HCT116 (cell line): Measurements from ENCODE around the gene EGLN3. TPM values are rescaled to one million over a fixed set of nuclear protein-coding genes. Genes with fewer than 3 reads are reported as not detected.

Source experiments
- ATAC-seq: fragments of 200-7000 bp; cut with Tn5 transposase; 2 replicates; pipeline ENCODE4 v1.9.1; 2020; ENCODE audit warnings: mild to moderate bottlenecking, moderate library complexity
- BruUV-seq: library from RNA; stranded (reverse); fragments of 400-500 nt; replicated peaks from 2 replicates; lab custom pipeline; 2021; lab: Mats Ljungman, UMichigan
- CTCF ChIA-PET: fragments of 300-600 bp; sonication (Branson Sonifier 250); formaldehyde crosslinking; loops from one replicate; lab custom pipeline; 2021; ENCODE audit warnings: antibody characterized with exemption; lab: Charles Lee
- POLR2A ChIA-PET: fragments of 300-600, 350-600 bp; sonication (Branson Sonifier 250); formaldehyde crosslinking; loops from one replicate; lab custom pipeline; 2021; ENCODE audit warnings: antibody characterized with exemption; lab: Charles Lee
- RAD21 ChIA-PET, 2 experiments: fragments of 300-600 bp; sonication (Branson Sonifier 250); formaldehyde crosslinking; loops; one replicate each; lab custom pipeline; 2023; ENCODE audit warnings: low total read pairs in 2 of 2; ENCODE audit not compliant: uncharacterized antibody in 2 of 2, unreplicated experiment in 2 of 2, low non-redundant PET in 1 of 2; lab: Charles Lee
- DNase-seq: peaks from one replicate; pipeline ENCODE4 v3.0.0-alpha.2; 2010; ENCODE audit warnings: low read depth, low spot score
- H2AFZ ChIP-seq: fragments of 200-600 bp; shearing (Covaris generic), sonication (generic); 2 replicates; pipeline ENCODE4 v1.6.1; 2017; ENCODE audit warnings: low read depth, mixed run types, mixed read lengths, antibody characterized with exemption, low read length; ENCODE audit not compliant: poor library complexity, severe bottlenecking
- H3K27ac ChIP-seq: 2 replicates; pipeline ENCODE4 v1.5.1; 2012; ENCODE audit warnings: low read depth, low read length
- H3K27me3 ChIP-seq: fragments of 200-600 bp; sonication (generic); 2 replicates; pipeline ENCODE4 v1.6.1; 2016; ENCODE audit warnings: mixed run types, low read length, mixed read lengths; ENCODE audit not compliant: insufficient read depth
- H3K36me3 ChIP-seq, 2 experiments: fragments of 200-500 bp in 1 of 2; fragments of 200-600 bp in 1 of 2; sonication (Bioruptor generic) in 1 of 2; sonication (generic) in 1 of 2; 2 replicates each; pipeline versions ENCODE4 v1.5.1 to v1.6.1; 2014 to 2016; ENCODE audit warnings: low read length in 2 of 2, inconsistent platforms in 1 of 2, mixed read lengths in 1 of 2, mixed run types in 1 of 2; ENCODE audit not compliant: insufficient read depth in 2 of 2, control insufficient read depth in 1 of 2
- H3K4me1 ChIP-seq, 2 experiments: fragments of 200-600 bp in 1 of 2; sonication (generic) in 1 of 2; 2 replicates each; pipeline versions ENCODE4 v1.5.1 to v1.6.1; 2012 to 2017; ENCODE audit warnings: low read length in 2 of 2, inconsistent platforms in 1 of 2, mild to moderate bottlenecking in 1 of 2, mixed read lengths in 1 of 2, mixed run types in 1 of 2, moderate library complexity in 1 of 2; ENCODE audit not compliant: insufficient read depth in 2 of 2, control insufficient read depth in 1 of 2
- H3K4me2 ChIP-seq: fragments of 200-600 bp; sonication (generic); 2 replicates; pipeline ENCODE4 v1.6.1; 2017; ENCODE audit warnings: mixed run types, low read length, mixed read lengths
- H3K4me3 ChIP-seq, 2 experiments: fragments of 200-600 bp in 1 of 2; sonication (generic) in 1 of 2; replicated peaks in 1 of 2; 2 replicates each; pipeline ENCODE4 v1.5.1; 2011 to 2016; ENCODE audit warnings: low read length in 2 of 2, control low read depth in 1 of 2, low read depth in 1 of 2, mild to moderate bottlenecking in 1 of 2, mixed read lengths in 1 of 2, mixed run types in 1 of 2
- H3K79me2 ChIP-seq: fragments of 200-600 bp; sonication (generic); 2 replicates; pipeline ENCODE4 v1.6.1; 2017; ENCODE audit warnings: mild to moderate bottlenecking, mixed run types, low read length, moderate library complexity, mixed read lengths; ENCODE audit not compliant: insufficient read depth
- H3K9ac ChIP-seq: fragments of 200-600 bp; sonication (generic); 2 replicates; pipeline ENCODE4 v1.6.1; 2016; ENCODE audit warnings: low read length, mixed read lengths
- H3K9me2 ChIP-seq: fragments of 200-600 bp; sonication (generic), shearing (Covaris generic); 2 replicates; pipeline ENCODE4 v1.6.1; 2017; ENCODE audit warnings: mixed run types, mild to moderate bottlenecking, moderate library complexity; ENCODE audit not compliant: insufficient read depth
- H3K9me3 ChIP-seq, 2 experiments: fragments of 200-500 bp in 1 of 2; fragments of 200-600 bp in 1 of 2; sonication (Bioruptor generic) in 1 of 2; sonication (generic) in 1 of 2; 2 replicates each; pipeline ENCODE4 v1.6.1; 2014 to 2017; ENCODE audit warnings: low read length in 2 of 2, mixed read lengths in 2 of 2, inconsistent platforms in 1 of 2, low read depth in 1 of 2, mild to moderate bottlenecking in 1 of 2, mixed run types in 1 of 2, moderate library complexity in 1 of 2; ENCODE audit not compliant: control insufficient read depth in 1 of 2, insufficient read depth in 1 of 2
- H4K20me1 ChIP-seq: fragments of 200-600 bp; sonication (generic), shearing (Covaris generic); 2 replicates; pipeline ENCODE4 v1.6.1; 2017; ENCODE audit warnings: mixed run types, mild to moderate bottlenecking, moderate library complexity; ENCODE audit not compliant: insufficient read depth
- EGR1 ChIP-seq: IDR thresholded peaks from 2 replicates; pipeline ENCODE4 v1.6.1; 2012; ENCODE audit warnings: low read depth
- EZH2 ChIP-seq: fragments of 200-600 bp; sonication (generic); IDR thresholded peaks from 2 replicates; pipeline ENCODE4 v1.6.1; 2017; ENCODE audit warnings: antibody characterized with exemption, mixed run types
- EZH2phosphoT487 ChIP-seq: fragments of 200-600 bp; IDR thresholded peaks from 2 replicates; pipeline ENCODE4 v1.6.1; 2018; ENCODE audit warnings: antibody characterized with exemption, borderline replicate concordance
- FOSL1 ChIP-seq: IDR thresholded peaks from 2 replicates; pipeline ENCODE4 v1.6.1; 2012; ENCODE audit warnings: low read depth
- JUND ChIP-seq: IDR thresholded peaks from 2 replicates; pipeline ENCODE4 v1.6.1; 2012
- POLR2AphosphoS5 ChIP-seq: IDR thresholded peaks from 2 replicates; pipeline ENCODE4 v1.6.1; 2011; ENCODE audit warnings: mild to moderate bottlenecking, low read depth, low read length, moderate library complexity
- RAD21 ChIP-seq: IDR thresholded peaks from 2 replicates; pipeline ENCODE4 v1.6.1; 2012; ENCODE audit warnings: low read depth, mild to moderate bottlenecking
- TCF7L2 ChIP-seq: IDR thresholded peaks from 2 replicates; pipeline ENCODE4 v1.7.0; 2011; ENCODE audit warnings: borderline replicate concordance, inconsistent platforms; ENCODE audit not compliant: insufficient read depth, insufficient read length; ENCODE audit errors: extremely low read depth
- YY1 ChIP-seq: IDR thresholded peaks from 2 replicates; pipeline ENCODE4 v1.6.1; 2011; ENCODE audit warnings: low read length, low read depth, moderate library complexity, mild to moderate bottlenecking; ENCODE audit not compliant: insufficient replicate concordance; ENCODE audit errors: extremely low read depth
- ZFX ChIP-seq: fragments of 450-650 bp; IDR thresholded peaks from 2 replicates; pipeline ENCODE4 v1.6.1; 2017
- ZNF274 ChIP-seq: fragments of 200-500 bp; sonication (Bioruptor generic); IDR thresholded peaks from 2 replicates; pipeline ENCODE4 v1.6.1; 2014; ENCODE audit warnings: mild to moderate bottlenecking, low read depth, low read length, inconsistent platforms
- intact Hi-C: fragments of 100-400 bp; cut with micrococcal nuclease; formaldehyde crosslinking; loops from 2 replicates; pipeline ENCODE4 v1.10.0; 2022
- total RNA-seq: library from RNA; stranded (reverse); gene quantifications from one replicate; pipeline ENCODE4 v1.2.1, GENCODE V29; 2021; ENCODE audit not compliant: unreplicated experiment
- TF ChIP-seq, protein P1 (sequence below): IDR thresholded peaks from 2 replicates; pipeline ENCODE4 v1.6.1; 2012
- TF ChIP-seq, protein P2 (sequence below): IDR thresholded peaks from 2 replicates; pipeline ENCODE4 v1.6.1; 2011; ENCODE audit warnings: mild to moderate bottlenecking, low read length, moderate library complexity; ENCODE audit not compliant: insufficient replicate concordance; ENCODE audit errors: extremely low read depth
- TF ChIP-seq, protein P3 (sequence below): IDR thresholded peaks from 2 replicates; pipeline ENCODE4 v1.6.1; 2012; ENCODE audit warnings: low read depth
- TF ChIP-seq, protein P4 (sequence below): IDR thresholded peaks from 2 replicates; pipeline ENCODE4 v1.6.1; 2012
- TF ChIP-seq, protein P5 (sequence below), 3 experiments: fragments of 200-600 bp in 1 of 3; sonication (generic) in 1 of 3; IDR thresholded peaks in 2 of 3; conservative IDR thresholded peaks in 1 of 3; 2 replicates each; pipeline ENCODE4 v1.5.1; 2012 to 2017; ENCODE audit warnings: low read depth in 2 of 3, low read length in 2 of 3, antibody characterized with exemption in 1 of 3, borderline replicate concordance in 1 of 3, control low read depth in 1 of 3, mild to moderate bottlenecking in 1 of 3, mixed read lengths in 1 of 3, mixed run types in 1 of 3, moderate library complexity in 1 of 3; ENCODE audit not compliant: insufficient read depth in 1 of 3

EGLN3 gene
- total RNA-seq, 1 experiment from 2014 or later = 13.6 TPM

DNA sequence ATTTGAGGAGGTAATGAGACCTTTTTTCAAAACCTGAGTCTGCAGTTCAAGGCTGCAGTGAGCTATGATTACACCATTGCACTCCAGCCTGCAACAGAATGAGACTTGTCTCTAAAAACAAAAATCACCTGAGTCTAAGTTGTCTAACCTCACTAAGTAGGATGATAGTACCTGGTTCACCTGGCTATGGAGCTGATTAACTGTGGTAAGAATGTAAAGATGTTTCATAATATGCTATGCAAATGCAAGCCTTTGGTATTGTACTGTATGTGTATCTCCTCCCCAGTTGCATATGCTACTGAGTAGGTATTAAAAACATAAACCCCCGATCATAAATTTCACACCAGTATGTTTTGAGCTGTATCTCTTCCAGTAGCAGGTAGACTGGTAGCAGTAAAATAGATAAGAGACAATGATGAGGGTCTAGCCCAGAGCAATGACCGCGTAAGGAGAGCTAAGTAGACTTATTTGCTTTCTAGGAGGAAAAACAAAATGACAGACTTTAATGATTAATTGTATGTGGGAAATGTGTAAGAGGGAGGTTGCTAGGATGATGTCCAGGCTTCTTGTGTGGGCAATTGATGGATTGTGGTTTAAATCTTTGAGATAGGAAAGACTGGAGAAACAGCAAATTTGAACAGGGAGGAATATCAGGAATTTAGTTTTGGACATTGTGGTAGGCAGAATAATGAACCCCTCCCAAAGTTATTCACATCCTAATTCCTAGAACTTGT is 41.6 kb upstream of the EGLN3 start:
- Histone ChIP-seq H3K36me3 (no peaks in the 10 kb centered on the region), H3K79me2 (no peaks in the 10 kb centered on the region), H4K20me1 (no peaks in the 10 kb centered on the region), H3K4me2 (no peak overlapping the region), H3K4me1 (peaks cover 0 to 7% of the 10 kb centered on the region in 2 experiments; a peak in 1 of 4 replicates), H3K9me2 (no peaks in the 10 kb centered on the region), H2AFZ (no peak overlapping the region), H3K27me3 (no peaks in the 10 kb centered on the region), H3K9ac (no peak overlapping the region), H3K27ac (no peak overlapping the region), H3K9me3 (no peaks in the 10 kb centered on the region), H3K4me3 (no peak overlapping the region)
- POLR2A ChIA-PET = no interaction called here
- TF ChIP-seq EZH2phosphoT487 (no peak), YY1 (no peak), EGR1 (no peak), EZH2 (no peak), JUND (no peak), POLR2AphosphoS5 (no peak), FOSL1 (no peak), TCF7L2 (no peak), RAD21 (no peak), ZFX (no peak), ZNF274 (no peak)
- TF ChIP-seq, protein P1, sequence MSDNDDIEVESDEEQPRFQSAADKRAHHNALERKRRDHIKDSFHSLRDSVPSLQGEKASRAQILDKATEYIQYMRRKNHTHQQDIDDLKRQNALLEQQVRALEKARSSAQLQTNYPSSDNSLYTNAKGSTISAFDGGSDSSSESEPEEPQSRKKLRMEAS = no peak
- TF ChIP-seq, protein P2, sequence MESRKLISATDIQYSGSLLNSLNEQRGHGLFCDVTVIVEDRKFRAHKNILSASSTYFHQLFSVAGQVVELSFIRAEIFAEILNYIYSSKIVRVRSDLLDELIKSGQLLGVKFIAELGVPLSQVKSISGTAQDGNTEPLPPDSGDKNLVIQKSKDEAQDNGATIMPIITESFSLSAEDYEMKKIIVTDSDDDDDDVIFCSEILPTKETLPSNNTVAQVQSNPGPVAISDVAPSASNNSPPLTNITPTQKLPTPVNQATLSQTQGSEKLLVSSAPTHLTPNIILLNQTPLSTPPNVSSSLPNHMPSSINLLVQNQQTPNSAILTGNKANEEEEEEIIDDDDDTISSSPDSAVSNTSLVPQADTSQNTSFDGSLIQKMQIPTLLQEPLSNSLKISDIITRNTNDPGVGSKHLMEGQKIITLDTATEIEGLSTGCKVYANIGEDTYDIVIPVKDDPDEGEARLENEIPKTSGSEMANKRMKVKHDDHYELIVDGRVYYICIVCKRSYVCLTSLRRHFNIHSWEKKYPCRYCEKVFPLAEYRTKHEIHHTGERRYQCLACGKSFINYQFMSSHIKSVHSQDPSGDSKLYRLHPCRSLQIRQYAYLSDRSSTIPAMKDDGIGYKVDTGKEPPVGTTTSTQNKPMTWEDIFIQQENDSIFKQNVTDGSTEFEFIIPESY = no peak
- TF ChIP-seq, protein P3, sequence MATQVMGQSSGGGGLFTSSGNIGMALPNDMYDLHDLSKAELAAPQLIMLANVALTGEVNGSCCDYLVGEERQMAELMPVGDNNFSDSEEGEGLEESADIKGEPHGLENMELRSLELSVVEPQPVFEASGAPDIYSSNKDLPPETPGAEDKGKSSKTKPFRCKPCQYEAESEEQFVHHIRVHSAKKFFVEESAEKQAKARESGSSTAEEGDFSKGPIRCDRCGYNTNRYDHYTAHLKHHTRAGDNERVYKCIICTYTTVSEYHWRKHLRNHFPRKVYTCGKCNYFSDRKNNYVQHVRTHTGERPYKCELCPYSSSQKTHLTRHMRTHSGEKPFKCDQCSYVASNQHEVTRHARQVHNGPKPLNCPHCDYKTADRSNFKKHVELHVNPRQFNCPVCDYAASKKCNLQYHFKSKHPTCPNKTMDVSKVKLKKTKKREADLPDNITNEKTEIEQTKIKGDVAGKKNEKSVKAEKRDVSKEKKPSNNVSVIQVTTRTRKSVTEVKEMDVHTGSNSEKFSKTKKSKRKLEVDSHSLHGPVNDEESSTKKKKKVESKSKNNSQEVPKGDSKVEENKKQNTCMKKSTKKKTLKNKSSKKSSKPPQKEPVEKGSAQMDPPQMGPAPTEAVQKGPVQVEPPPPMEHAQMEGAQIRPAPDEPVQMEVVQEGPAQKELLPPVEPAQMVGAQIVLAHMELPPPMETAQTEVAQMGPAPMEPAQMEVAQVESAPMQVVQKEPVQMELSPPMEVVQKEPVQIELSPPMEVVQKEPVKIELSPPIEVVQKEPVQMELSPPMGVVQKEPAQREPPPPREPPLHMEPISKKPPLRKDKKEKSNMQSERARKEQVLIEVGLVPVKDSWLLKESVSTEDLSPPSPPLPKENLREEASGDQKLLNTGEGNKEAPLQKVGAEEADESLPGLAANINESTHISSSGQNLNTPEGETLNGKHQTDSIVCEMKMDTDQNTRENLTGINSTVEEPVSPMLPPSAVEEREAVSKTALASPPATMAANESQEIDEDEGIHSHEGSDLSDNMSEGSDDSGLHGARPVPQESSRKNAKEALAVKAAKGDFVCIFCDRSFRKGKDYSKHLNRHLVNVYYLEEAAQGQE = no peak
- TF ChIP-seq, protein P4, sequence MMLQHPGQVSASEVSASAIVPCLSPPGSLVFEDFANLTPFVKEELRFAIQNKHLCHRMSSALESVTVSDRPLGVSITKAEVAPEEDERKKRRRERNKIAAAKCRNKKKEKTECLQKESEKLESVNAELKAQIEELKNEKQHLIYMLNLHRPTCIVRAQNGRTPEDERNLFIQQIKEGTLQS = no peak
- TF ChIP-seq, protein P5, sequence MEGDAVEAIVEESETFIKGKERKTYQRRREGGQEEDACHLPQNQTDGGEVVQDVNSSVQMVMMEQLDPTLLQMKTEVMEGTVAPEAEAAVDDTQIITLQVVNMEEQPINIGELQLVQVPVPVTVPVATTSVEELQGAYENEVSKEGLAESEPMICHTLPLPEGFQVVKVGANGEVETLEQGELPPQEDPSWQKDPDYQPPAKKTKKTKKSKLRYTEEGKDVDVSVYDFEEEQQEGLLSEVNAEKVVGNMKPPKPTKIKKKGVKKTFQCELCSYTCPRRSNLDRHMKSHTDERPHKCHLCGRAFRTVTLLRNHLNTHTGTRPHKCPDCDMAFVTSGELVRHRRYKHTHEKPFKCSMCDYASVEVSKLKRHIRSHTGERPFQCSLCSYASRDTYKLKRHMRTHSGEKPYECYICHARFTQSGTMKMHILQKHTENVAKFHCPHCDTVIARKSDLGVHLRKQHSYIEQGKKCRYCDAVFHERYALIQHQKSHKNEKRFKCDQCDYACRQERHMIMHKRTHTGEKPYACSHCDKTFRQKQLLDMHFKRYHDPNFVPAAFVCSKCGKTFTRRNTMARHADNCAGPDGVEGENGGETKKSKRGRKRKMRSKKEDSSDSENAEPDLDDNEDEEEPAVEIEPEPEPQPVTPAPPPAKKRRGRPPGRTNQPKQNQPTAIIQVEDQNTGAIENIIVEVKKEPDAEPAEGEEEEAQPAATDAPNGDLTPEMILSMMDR (IDR thresholded peaks at IDR 0.05 in 2 of 3, conservative IDR thresholded peaks at IDR 0.05 in 1 of 3; ENCODE audit: borderline replicate concordance in 1 of 3, insufficient read depth in 1 of 3, low read depth in 2 of 3, low read length in 2 of 3) = no peak
- no peak for ATAC-seq
- RAD21 ChIA-PET = no interaction called here
- no peak for DNase-seq
- intact Hi-C loops = no loop called here
- no TSS peak for BruUV-seq
- CTCF ChIA-PET = interaction anchor here (1.5 kb wide), 1 partner anchor 143 kb away, joined by 3 read pairs; no protein-coding TSS in a partner anchor
